Renal cortical epithelial cell (primary cell): Measurements from ENCODE around the gene HSPA2. TPM values are rescaled to one million over a fixed set of nuclear protein-coding genes. Genes with fewer than 3 reads are reported as not detected.
A peak's percentile ranks its signal among the peaks of the same experiment; 100 is the strongest.
"Not testable (repeated sequence)": the region's sequence is repeated elsewhere in the genome, so short reads cannot be mapped to it uniquely, and the experiment has no call there.

Source experiments
- DNase-seq: peaks from one replicate; pipeline ENCODE4 v3.0.0-alpha.2; 2011; ENCODE audit warnings: low read depth
- total RNA-seq: library from RNA; depleted of rRNA; stranded (reverse); fragments of >200 nt; gene quantifications from 2 replicates; pipeline ENCODE4 v1.2.3, GENCODE V29; 2014

Gene HSPA2
- total RNA-seq, 1 donor from 2014 or later = 44.2 TPM

DNA sequence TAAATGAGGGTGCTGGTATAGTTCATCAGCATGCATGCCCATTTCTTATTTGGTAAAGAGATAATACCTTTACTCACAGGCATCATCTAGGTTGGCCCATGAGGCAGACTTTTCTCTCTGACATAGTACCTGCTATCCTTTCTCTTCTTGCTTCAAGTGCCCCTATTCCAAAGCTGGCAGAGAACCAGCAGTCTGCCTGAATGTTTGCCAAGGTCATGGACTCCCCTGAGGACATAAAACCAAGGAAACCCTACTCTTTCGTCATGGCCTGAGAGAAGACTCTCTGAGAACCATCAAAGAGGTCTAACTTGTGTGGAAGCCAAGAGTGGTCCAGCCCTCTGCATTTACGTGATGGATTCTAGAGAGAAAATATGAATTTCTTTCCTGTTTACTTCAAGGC, 21.1 kb downstream of the HSPA2 start:
- peak; percentile 65 for DNase-seq

GRCh38 chr14:64562436-64562835, 21.9 kb downstream of the HSPA2 start:
- no peak for DNase-seq

GRCh38 chr14:64563696-64564095, 23.2 kb downstream of the HSPA2 start:
- no peak for DNase-seq

GRCh38 chr14:64566651-64567122, 26.1 kb downstream of the HSPA2 start:
- no peak for DNase-seq

DNA sequence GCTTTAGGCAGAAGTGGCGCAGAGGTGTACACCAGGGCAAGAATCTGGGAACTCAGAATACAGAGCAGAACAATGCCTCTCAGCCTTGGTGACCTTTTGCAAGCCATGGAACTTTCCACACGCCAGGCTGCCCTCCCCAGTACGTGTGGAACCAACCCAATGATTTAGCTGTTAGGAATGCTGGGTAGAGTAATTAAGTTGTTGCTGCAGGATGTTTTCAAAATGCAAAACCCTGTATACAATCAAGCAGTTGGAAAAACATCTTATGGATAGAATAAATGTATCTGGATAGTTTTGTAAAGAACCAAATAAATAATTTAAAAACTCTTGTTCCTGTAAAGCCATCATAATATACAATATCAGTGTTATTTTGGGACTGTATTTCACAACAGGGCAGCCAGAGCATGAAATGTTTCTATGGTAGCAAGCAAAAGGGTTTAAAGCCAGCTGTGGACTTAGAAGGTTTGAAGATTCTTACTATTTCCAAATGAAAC, 28.6 kb downstream of the HSPA2 start:
- DNase-seq = peak; percentile 96

DNA sequence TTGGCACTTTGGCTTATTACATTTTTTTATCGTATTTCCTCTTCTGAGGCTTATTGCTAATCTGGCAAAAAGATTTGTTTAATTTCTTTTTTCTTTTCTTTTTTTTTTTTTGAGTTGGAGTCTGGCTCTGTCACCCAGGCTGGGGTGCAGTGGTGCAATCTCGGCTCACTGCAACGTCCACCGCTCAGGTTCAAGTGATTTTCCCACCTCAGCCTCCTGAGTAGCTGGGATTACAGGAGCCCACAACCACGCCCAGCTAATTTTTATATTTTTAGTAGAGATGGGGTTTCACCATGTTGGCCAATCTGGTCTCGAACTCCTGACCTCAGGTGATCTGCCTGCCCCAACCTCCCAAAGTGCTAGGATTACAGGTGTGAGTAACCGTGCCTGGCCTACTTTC, 29.1 kb downstream of the HSPA2 start:
- not testable (repeated sequence) for DNase-seq

DNA sequence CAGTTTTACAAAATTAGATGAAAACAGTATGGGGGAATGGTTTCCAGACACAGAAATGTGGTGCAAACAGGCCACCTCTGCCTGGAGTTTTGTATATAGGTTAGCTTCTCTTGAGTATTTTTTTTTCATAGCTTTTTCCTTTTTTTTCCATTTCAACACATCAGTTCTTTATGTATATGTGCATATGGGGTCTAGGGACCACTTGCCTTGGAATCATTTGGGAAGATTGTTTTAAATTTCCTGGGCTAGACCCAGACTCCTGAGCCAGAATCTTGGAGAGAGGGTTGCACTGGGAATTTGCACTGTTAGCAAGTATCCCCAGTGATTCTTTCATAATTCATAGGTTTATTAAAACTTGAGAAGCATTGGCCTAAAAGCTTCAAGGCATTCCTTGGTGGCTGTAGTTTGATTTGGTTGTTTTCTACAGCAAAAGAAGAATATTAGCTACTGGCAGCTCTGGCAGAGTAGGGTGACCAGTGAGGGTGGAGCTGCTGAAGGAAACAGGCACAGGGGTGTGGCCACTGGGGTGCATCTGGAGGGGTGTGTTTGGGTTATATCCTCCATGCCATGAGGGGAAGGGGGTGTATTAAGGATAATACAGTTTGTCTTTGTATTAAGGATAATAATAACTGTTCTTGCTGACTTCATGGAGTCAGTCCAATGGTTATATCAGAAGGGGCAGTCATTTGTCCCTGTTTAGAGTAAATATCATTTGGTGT, 32.0 kb downstream of the HSPA2 start:
- no peak for DNase-seq

DNA sequence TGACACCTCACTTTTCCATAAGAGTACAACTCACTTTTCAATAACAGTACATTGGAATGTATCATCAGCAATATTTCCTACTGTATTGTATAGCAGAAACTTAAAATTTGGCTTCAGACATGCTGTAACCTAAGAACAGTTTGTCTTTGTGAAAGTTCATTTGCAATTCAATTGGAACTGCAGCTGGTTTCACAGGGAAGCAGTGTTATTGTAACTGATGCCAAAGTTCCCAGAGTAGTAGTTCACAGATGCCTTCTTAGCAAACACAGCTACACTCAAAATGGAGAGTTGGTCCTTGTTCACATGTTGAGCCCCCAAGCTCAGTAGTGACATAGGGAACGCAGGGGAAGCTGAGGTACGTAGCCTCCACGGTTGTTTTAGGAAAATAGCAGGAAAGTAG, 32.6 kb downstream of the HSPA2 start:
- peak; percentile 75 for DNase-seq

GRCh38 chr14:64574371-64575107, 34.0 kb downstream of the HSPA2 start:
- DNase-seq = no peak

DNA sequence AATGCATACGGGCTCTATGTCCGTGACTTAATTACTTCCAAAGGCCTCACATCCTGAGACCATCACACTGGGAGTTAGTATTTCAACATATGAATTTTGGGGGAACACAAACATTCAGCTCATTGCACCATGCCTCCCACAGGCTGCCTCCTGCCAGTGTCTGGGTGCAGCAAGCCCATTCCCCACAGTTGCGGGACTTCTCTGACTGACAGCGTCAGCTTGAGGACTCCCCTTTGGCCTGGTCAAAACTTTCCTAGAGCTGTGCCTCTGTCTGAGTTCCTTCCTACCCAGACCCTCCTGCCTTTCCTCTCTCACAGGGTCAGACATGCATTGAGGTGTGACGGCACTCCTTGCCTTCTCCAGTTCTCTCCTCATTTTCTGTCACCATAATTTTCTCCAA, 36.7 kb downstream of the HSPA2 start:
- no peak for DNase-seq

DNA sequence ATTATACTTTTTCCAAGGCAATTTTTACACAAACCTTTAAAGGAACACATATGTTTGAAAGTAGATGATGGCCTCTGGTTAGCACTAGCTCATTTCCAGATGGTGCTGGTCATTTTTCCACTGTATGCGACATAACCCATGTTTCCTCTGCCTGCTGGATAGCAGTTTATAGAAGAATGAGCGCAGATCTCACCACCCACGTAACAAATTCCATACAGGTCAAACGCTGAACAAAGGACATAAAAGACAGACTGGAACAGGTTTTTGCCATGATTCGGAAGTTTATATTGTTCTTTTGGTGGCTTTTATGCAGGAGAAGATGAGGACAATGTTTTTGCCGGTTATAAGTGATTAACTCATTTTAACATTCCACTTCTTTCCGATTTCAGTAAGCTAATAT, 39.9 kb downstream of the HSPA2 start:
- peak; percentile 41 for DNase-seq

GRCh38 chr14:64581363-64581762, 40.8 kb downstream of the HSPA2 start:
- DNase-seq = peak; percentile 26

DNA sequence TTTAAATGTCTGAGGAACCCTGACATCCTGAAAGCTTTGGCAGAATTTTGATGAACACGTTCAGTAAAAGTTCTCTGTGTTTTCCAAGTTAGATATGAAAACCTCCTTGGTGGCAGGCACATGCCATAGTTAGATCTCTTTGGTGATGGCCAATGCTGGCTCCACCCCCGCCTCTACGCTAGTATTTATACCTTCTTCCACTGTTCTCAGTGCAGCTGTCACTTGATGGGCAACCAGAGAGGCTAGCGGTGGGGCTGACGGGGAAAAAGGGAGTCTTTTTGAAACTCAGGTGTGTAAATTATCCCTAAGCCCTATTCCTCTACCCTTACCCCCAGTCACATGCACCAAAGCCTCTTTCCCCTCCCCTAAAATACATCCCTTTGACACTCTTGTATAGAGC, 41.3 kb downstream of the HSPA2 start:
- no peak for DNase-seq

- no peak for DNase-seq
These were observed 43.6 kb downstream of the HSPA2 start for GRCh38 chr14:64584190-64584589.

DNA sequence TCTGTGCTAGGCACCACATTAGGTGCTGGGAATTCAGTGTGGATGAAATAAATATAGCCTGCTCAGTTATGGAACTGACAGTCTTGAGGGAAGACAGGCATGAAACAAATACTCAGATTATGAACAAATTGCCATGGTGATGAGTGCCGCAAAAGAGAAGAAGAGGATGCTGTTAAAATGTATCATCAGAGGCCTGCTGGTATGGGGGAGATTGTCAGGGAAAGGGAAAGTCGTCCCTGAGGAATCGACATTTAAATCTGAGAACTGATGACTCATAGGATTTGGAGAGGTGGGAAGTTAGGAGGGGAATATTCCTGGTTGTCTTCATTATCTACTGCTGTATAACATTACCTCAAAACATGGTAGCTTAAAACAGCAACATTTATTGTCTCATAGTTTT, 51.3 kb downstream of the HSPA2 start:
- DNase-seq = no peak

Other genes starting within 250 kb of the HSPA2 start
- gene ESR2, start 246.4 kb upstream of the HSPA2 start, total RNA-seq = 0.20 TPM in 1 of 2 replicates, not detected in the other
- 79.0 and 84.5 TPM in 2 replicates for gene MTHFD1, start 152.4 kb upstream of the HSPA2 start, total RNA-seq
- 4.7 and 16.3 TPM in 2 replicates for gene AKAP5, start 75.2 kb upstream of the HSPA2 start, total RNA-seq
- 4.7 and 12.9 TPM in 2 replicates for gene ZBTB25, start 36.9 kb upstream of the HSPA2 start, total RNA-seq
- 57.5 and 101 TPM in 2 replicates for gene ZBTB1, start 36.0 kb upstream of the HSPA2 start, total RNA-seq
- gene PPP1R36, start 9.2 kb downstream of the HSPA2 start, total RNA-seq = 1.7 and 2.6 TPM in 2 replicates
- gene PLEKHG3, start 163.7 kb downstream of the HSPA2 start, total RNA-seq = 68.9 and 119 TPM in 2 replicates